Mesendoderm (in vitro differentiated cells): ENCODE results near the gene PSD.

ENCODE experiments used
- DNase-seq: peaks from one replicate; pipeline ENCODE4 v3.0.0; 2013
- H2AK5ac ChIP-seq: 2 replicates; pipeline ENCODE4 v1.6.1; 2013; ENCODE audit warnings: low read length, inconsistent platforms
- H2BK120ac ChIP-seq: 2 replicates; pipeline ENCODE4 v1.6.1; 2013; ENCODE audit warnings: low read depth, mild to moderate bottlenecking, low read length, moderate library complexity, mixed read lengths
- H2BK15ac ChIP-seq: replicated peaks from 2 replicates; pipeline ENCODE4 v1.6.1; 2013; ENCODE audit warnings: low read depth, mild to moderate bottlenecking, moderate library complexity
- H2BK5ac ChIP-seq: 2 replicates; pipeline ENCODE4 v1.6.1; 2013; ENCODE audit warnings: low read length, inconsistent platforms
- H3K18ac ChIP-seq: 2 replicates; pipeline ENCODE4 v1.6.1; 2013; ENCODE audit warnings: mild to moderate bottlenecking, low read length, mixed read lengths
- H3K23ac ChIP-seq: one replicate; pipeline ENCODE4 v1.6.1; 2013; ENCODE audit warnings: low read length
- H3K27ac ChIP-seq: 2 replicates; pipeline ENCODE4 v1.5.1; 2013; ENCODE audit warnings: low read depth, mild to moderate bottlenecking, inconsistent platforms, low read length, moderate library complexity
- H3K27me3 ChIP-seq: 2 replicates; pipeline ENCODE4 v1.6.1; 2013; ENCODE audit warnings: low read length, control low read depth, mild to moderate bottlenecking, inconsistent platforms; ENCODE audit not compliant: insufficient read depth, poor library complexity
- H3K36me3 ChIP-seq: 2 replicates; pipeline ENCODE4 v1.6.1; 2013; ENCODE audit warnings: low read length, inconsistent platforms; ENCODE audit not compliant: control insufficient read depth, insufficient read depth
- H3K4ac ChIP-seq: one replicate; pipeline ENCODE4 v1.6.1; 2013; ENCODE audit warnings: low read depth, mild to moderate bottlenecking, low read length, moderate library complexity
- H3K4me1 ChIP-seq: 2 replicates; pipeline ENCODE4 v1.6.1; 2013; ENCODE audit warnings: low read depth, low read length, inconsistent platforms; ENCODE audit not compliant: control insufficient read depth
- H3K4me2 ChIP-seq: 2 replicates; pipeline ENCODE4 v1.6.1; 2013; ENCODE audit warnings: low read length
- H3K4me3 ChIP-seq: 2 replicates; pipeline ENCODE4 v1.5.1; 2013; ENCODE audit warnings: mild to moderate bottlenecking, low read length
- H3K56ac ChIP-seq: one replicate; pipeline ENCODE4 v1.6.1; 2013; ENCODE audit warnings: low read length
- H3K79me1 ChIP-seq: 2 replicates; pipeline ENCODE4 v1.6.1; 2013; ENCODE audit warnings: low read length, inconsistent platforms
- H3K79me2 ChIP-seq: 2 replicates; pipeline ENCODE4 v1.6.1; 2013; ENCODE audit warnings: mild to moderate bottlenecking, low read length; ENCODE audit not compliant: control insufficient read depth, insufficient read depth
- H3K9ac ChIP-seq: 2 replicates; pipeline ENCODE4 v1.6.1; 2013; ENCODE audit warnings: low read length, inconsistent platforms
- H4K5ac ChIP-seq: one replicate; pipeline ENCODE4 v1.6.1; 2013; ENCODE audit warnings: low read length
- H4K8ac ChIP-seq: one replicate; pipeline ENCODE4 v1.6.1; 2013; ENCODE audit warnings: low read depth, mild to moderate bottlenecking, control low read depth, low read length, moderate library complexity
- WGBS: extraction: QIAGEN DNeasy Blood & Tissue Kit; methylation state at CpG from one replicate; pipeline ENCODE4 v1.1.7; 2013; ENCODE audit warnings: low lambda C conversion rate, missing lambda C conversion rate; ENCODE audit not compliant: insufficient coverage; ENCODE audit errors: extremely low coverage; 5-methylcytosine and 5-hydroxymethylcytosine counted together

The PSD gene

GRCh38 chr10:102393411-102394078 lies 25.0 kb downstream of the PSD start:
- no peak overlapping the region for H3K18ac ChIP-seq
- no peak overlapping the region for H2BK15ac ChIP-seq
- WGBS, result no CpG with 5 or more reads among the region's 30 CpGs
- no peak overlapping the region for H3K27ac ChIP-seq
- H3K79me2 ChIP-seq, result no peaks in the 10 kb centered on the region
- H3K27me3 ChIP-seq, result no peaks in the 10 kb centered on the region
- H2BK120ac ChIP-seq, result no peak overlapping the region
- H2BK5ac ChIP-seq, result no peak overlapping the region
- H3K4me2 ChIP-seq, result peak overlapping the region; percentile 14
- H3K4me3 ChIP-seq, result no peak overlapping the region
- no peak overlapping the region for H3K56ac ChIP-seq
- H3K23ac ChIP-seq, result no peak overlapping the region
- no peak overlapping the region for H3K4ac ChIP-seq
- no peaks in the 10 kb centered on the region for H3K36me3 ChIP-seq
- H4K8ac ChIP-seq, result no peak overlapping the region
- no peak overlapping the region for H2AK5ac ChIP-seq
- H3K4me1 ChIP-seq, result peaks cover 8% of the 10 kb centered on the region
- no peak overlapping the region for H4K5ac ChIP-seq
- DNase-seq, result no peak
- H3K9ac ChIP-seq, result peak overlapping the region; percentile 48
- H3K79me1 ChIP-seq, result no peaks in the 10 kb centered on the region

GRCh38 chr10:102392306-102392705 lies 26.3 kb downstream of the PSD start:
- Histone ChIP-seq H3K18ac (no peak overlapping the region), H3K79me2 (no peaks in the 10 kb centered on the region), H3K23ac (no peak overlapping the region), H4K8ac (no peak overlapping the region), H2AK5ac (no peak overlapping the region), H3K56ac (no peak overlapping the region), H3K27me3 (no peaks in the 10 kb centered on the region), H3K4me2 (no peak overlapping the region), H2BK15ac (no peak overlapping the region), H2BK5ac (no peak overlapping the region), H3K79me1 (no peaks in the 10 kb centered on the region), H4K5ac (no peak overlapping the region), H3K36me3 (no peaks in the 10 kb centered on the region), H3K4ac (no peak overlapping the region), H3K4me1 (peaks cover 8% of the 10 kb centered on the region), H3K27ac (no peak overlapping the region), H3K9ac (no peak overlapping the region), H2BK120ac (no peak overlapping the region), H3K4me3 (no peak overlapping the region)
- DNase-seq, result no peak
- no CpG with 5 or more reads among the region's 5 CpGs for WGBS

- Histone ChIP-seq H2BK5ac (no peak overlapping the region), H4K8ac (no peak overlapping the region), H2BK15ac (no peak overlapping the region), H3K4me3 (no peak overlapping the region), H3K79me2 (no peaks in the 10 kb centered on the region), H3K4me1 (peaks cover 3% of the 10 kb centered on the region), H3K27me3 (no peaks in the 10 kb centered on the region), H3K56ac (no peak overlapping the region), H3K23ac (no peak overlapping the region), H3K4ac (no peak overlapping the region), H3K18ac (no peak overlapping the region), H3K4me2 (no peak overlapping the region), H3K9ac (no peak overlapping the region), H2AK5ac (no peak overlapping the region), H4K5ac (no peak overlapping the region), H3K79me1 (no peaks in the 10 kb centered on the region), H2BK120ac (no peak overlapping the region), H3K36me3 (no peaks in the 10 kb centered on the region), H3K27ac (no peak overlapping the region)
- no CpG with 5 or more reads among the region's 3 CpGs for WGBS
- no peak for DNase-seq
These were observed 28.7 kb downstream of the PSD start for GRCh38 chr10:102389894-102390293.

DNA sequence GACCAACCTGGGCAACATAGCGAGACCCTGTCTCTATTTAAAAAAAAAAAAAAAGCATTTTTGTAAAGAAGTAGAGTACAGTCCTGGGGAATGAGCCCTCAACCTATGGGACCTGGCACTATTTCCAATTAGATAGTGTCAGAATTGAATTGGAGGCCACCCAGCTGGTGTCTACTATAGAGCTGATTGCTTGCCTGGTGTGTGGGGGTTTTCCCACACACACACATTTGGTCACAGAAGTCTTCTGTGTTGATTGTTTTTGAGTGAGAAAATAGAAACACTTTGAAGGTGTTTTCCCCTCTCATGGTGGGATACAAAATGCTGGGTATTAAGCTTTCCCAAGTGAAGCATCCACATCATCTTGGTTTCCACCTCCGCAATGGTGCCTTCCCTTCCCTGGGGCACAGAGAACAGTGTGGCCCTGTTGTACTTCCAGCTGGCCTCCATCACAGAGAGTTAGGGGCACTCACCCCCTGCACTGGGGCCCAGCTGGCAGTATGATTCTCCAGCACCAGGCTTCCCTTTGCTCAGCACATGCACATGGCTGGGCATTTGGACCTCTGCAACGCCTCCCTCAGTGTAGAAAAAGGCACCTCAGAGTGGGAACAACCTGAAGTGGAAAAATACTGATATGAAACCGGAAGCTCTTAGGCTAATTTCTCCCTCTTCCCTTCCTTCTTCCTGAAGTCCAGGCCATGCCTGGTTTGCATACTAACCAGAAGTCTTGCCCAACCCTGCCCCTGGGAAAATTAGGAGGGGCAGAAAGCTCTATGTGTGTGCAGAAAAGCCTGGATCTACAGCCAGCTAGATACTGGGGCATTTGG lies 33.8 kb downstream of the PSD start:
- Histone ChIP-seq H3K18ac (no peak overlapping the region), H3K79me1 (no peaks in the 10 kb centered on the region), H3K36me3 (peaks cover 4% of the 10 kb centered on the region), H2BK5ac (no peak overlapping the region), H2BK15ac (no peak overlapping the region), H3K79me2 (no peaks in the 10 kb centered on the region), H3K27me3 (no peaks in the 10 kb centered on the region), H3K23ac (no peak overlapping the region), H3K4me2 (no peak overlapping the region), H3K4me1 (no peaks in the 10 kb centered on the region), H2BK120ac (no peak overlapping the region), H3K4ac (no peak overlapping the region), H3K56ac (no peak overlapping the region), H2AK5ac (no peak overlapping the region), H3K27ac (no peak overlapping the region), H4K5ac (no peak overlapping the region), H4K8ac (no peak overlapping the region), H3K4me3 (no peak overlapping the region), H3K9ac (no peak overlapping the region)
- WGBS, result no CpG with 5 or more reads among the region's 4 CpGs
- DNase-seq, result no peak

DNA sequence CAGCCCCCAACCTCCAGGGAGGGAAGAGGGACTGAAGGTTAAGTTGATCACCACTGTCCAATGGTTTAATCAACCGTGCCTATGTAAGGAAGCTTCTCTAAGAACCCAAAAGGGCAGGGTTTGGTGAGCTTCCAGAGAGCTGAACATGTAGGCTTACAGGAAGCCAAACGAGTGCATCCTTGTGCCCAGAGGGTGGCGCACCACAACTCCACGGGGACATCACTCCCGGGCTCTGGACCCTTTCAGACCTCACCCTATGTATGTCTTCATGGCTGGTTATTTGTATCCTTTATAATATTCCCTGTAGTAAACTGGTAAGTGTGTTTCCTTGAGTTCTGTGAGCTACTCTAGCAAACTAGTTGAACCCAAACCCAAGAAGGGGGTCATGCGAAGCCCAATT lies 34.5 kb downstream of the PSD start:
- Histone ChIP-seq H2BK15ac (no peak overlapping the region), H2AK5ac (no peak overlapping the region), H3K4me1 (no peaks in the 10 kb centered on the region), H3K4ac (no peak overlapping the region), H2BK120ac (no peak overlapping the region), H3K27me3 (no peaks in the 10 kb centered on the region), H2BK5ac (no peak overlapping the region), H3K56ac (no peak overlapping the region), H3K4me3 (no peak overlapping the region), H3K4me2 (no peak overlapping the region), H4K5ac (no peak overlapping the region), H3K9ac (no peak overlapping the region), H4K8ac (no peak overlapping the region), H3K18ac (no peak overlapping the region), H3K36me3 (peaks cover 4% of the 10 kb centered on the region), H3K79me2 (no peaks in the 10 kb centered on the region), H3K23ac (no peak overlapping the region), H3K27ac (no peak overlapping the region), H3K79me1 (no peaks in the 10 kb centered on the region)
- no CpG with 5 or more reads among the region's 6 CpGs for WGBS
- DNase-seq, result peak; percentile 58
